Measurements from ENCODE around the gene BAG5. TPM values are rescaled to one million over a fixed set of nuclear protein-coding genes. Genes with fewer than 3 reads are reported as not detected.

The BAG5 gene
- total and polyA plus RNA-seq, 2 experiments from 2014 or later = 17.4 to 17.6 TPM

DNA sequence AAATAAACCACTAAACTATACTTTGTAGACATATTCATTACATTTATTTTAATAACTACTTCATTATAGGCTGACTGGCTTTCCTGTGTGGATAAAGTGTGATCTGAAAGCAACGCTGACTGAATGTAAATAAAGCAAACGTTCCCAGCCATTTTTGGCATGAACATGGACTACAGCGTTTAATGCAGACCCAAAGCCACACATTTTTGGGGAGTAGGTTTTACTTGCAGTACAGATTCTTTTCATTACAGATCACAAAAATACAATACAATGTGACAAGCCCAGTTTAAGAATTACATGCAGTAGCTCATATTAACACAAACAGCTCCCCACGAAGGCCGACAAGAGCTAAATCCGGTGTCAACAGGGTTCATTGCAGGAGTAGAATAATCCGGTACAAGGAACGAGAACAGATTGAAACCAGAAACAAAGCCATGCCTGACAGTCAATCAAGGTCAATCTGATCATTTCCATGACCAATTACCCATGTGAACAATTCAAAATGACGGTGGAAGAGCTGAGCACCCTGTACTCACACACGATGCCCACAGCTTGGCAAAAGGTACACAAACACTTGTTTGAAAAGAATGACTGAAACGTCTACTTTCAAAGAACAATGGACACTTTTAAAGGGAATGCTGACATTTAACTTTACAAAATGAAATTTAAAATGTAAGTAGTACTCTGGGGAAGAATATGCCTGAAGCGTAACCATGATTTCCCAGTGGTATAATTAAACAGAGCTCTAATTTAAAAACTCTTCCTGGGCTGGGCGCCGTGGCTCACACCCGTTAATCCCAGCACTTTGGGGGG is 5.3 kb downstream of the BAG5 start:
- no peaks in the 10 kb centered on the region for H3K27me3 ChIP-seq
- peaks cover 21% of the 10 kb centered on the region for H3K36me3 ChIP-seq
- DNase-seq (ENCODE audit: low read depth in 1 of 2, low spot score in 1 of 2) = no peak
- H3K4me1 ChIP-seq (ENCODE audit: low read depth) = peaks cover 25% of the 10 kb centered on the region
- peak overlapping the region; percentile 64 for H3K27ac ChIP-seq
- TF ChIP-seq, protein P1, sequence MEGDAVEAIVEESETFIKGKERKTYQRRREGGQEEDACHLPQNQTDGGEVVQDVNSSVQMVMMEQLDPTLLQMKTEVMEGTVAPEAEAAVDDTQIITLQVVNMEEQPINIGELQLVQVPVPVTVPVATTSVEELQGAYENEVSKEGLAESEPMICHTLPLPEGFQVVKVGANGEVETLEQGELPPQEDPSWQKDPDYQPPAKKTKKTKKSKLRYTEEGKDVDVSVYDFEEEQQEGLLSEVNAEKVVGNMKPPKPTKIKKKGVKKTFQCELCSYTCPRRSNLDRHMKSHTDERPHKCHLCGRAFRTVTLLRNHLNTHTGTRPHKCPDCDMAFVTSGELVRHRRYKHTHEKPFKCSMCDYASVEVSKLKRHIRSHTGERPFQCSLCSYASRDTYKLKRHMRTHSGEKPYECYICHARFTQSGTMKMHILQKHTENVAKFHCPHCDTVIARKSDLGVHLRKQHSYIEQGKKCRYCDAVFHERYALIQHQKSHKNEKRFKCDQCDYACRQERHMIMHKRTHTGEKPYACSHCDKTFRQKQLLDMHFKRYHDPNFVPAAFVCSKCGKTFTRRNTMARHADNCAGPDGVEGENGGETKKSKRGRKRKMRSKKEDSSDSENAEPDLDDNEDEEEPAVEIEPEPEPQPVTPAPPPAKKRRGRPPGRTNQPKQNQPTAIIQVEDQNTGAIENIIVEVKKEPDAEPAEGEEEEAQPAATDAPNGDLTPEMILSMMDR (IDR thresholded peaks at IDR 0.05; ENCODE audit: low read depth, low read length) = no peak
- H3K9me3 ChIP-seq (ENCODE audit: low read depth) = no peaks in the 10 kb centered on the region
- no peak overlapping the region for H3K4me3 ChIP-seq

- Histone ChIP-seq H3K9me3 (ENCODE audit: low read depth) (no peaks in the 10 kb centered on the region), H3K27ac (peak overlapping the region; percentile 79), H3K4me1 (ENCODE audit: low read depth) (peaks cover 19% of the 10 kb centered on the region), H3K27me3 (no peaks in the 10 kb centered on the region), H3K36me3 (peaks cover 21% of the 10 kb centered on the region), H3K4me3 (no peak overlapping the region)
- TF ChIP-seq, protein P1 (IDR thresholded peaks at IDR 0.05; ENCODE audit: low read depth, low read length) = no peak
- peak in 1 of 2 donors; percentile 28 for DNase-seq (ENCODE audit: low read depth in 1 of 2, low spot score in 1 of 2)
Measured at GRCh38 chr14:103555559-103556337, 6.7 kb downstream of the BAG5 start.

DNA sequence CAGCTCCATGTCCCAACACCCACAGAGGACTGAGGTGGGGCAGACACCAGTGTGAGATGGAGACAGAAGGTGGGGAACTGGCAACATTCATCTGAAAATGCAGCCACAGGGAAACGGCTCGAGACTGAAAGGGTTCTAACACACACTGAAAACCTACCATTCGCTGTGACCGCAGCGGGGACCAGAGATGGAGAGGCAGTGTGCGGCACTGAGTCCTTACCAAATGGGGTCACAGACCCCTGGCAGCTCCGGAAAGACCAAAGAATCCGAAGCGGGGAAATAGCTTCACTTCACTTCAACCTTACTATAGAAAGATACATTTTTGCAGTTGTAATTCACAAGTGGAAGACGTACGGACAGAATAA is 9.6 kb downstream of the BAG5 start:
- Histone ChIP-seq H3K36me3 (no peaks in the 10 kb centered on the region), H3K27ac (no peak overlapping the region), H3K4me1 (ENCODE audit: low read depth) (peaks cover 18% of the 10 kb centered on the region), H3K27me3 (no peaks in the 10 kb centered on the region), H3K9me3 (ENCODE audit: low read depth) (no peaks in the 10 kb centered on the region), H3K4me3 (no peak overlapping the region)
- no peak for DNase-seq (ENCODE audit: low read depth in 1 of 2, low spot score in 1 of 2)
- TF ChIP-seq, protein P1 (IDR thresholded peaks at IDR 0.05; ENCODE audit: low read depth, low read length) = no peak

- no peak overlapping the region for H3K4me3 ChIP-seq
- DNase-seq (ENCODE audit: low read depth in 1 of 2, low spot score in 1 of 2) = peak in 1 of 2 donors; percentile 33
- TF ChIP-seq, protein P1 (IDR thresholded peaks at IDR 0.05; ENCODE audit: low read depth, low read length) = no peak
- H3K27ac ChIP-seq = no peak overlapping the region
- H3K27me3 ChIP-seq = no peaks in the 10 kb centered on the region
- H3K9me3 ChIP-seq (ENCODE audit: low read depth) = no peaks in the 10 kb centered on the region
- H3K4me1 ChIP-seq (ENCODE audit: low read depth) = peaks cover 18% of the 10 kb centered on the region
- H3K36me3 ChIP-seq = no peaks in the 10 kb centered on the region
Measured at GRCh38 chr14:103552011-103552845, 10.2 kb downstream of the BAG5 start.

- H3K9me3 ChIP-seq (ENCODE audit: low read depth) = no peaks in the 10 kb centered on the region
- H3K27me3 ChIP-seq = no peaks in the 10 kb centered on the region
- H3K4me3 ChIP-seq = no peak overlapping the region
- H3K4me1 ChIP-seq (ENCODE audit: low read depth) = peaks cover 12% of the 10 kb centered on the region
- peak in 1 of 2 donors; percentile 23 for DNase-seq (ENCODE audit: low read depth in 1 of 2, low spot score in 1 of 2)
- TF ChIP-seq, protein P1 (IDR thresholded peaks at IDR 0.05; ENCODE audit: low read depth, low read length) = no peak
- H3K36me3 ChIP-seq = no peaks in the 10 kb centered on the region
- no peak overlapping the region for H3K27ac ChIP-seq
Measured at GRCh38 chr14:103551338-103551762, 11.1 kb downstream of the BAG5 start.
